Endothelial cell of hepatic sinusoid (primary cell): ENCODE data around the gene PAM16.

Experiments used
- in situ Hi-C: cut with HindIII; loops from 2 replicates; pipeline ENCODE4 v1.10.0; 2017; ENCODE audit warnings: low sequenced_read_pairs

The PAM16 gene

DNA sequence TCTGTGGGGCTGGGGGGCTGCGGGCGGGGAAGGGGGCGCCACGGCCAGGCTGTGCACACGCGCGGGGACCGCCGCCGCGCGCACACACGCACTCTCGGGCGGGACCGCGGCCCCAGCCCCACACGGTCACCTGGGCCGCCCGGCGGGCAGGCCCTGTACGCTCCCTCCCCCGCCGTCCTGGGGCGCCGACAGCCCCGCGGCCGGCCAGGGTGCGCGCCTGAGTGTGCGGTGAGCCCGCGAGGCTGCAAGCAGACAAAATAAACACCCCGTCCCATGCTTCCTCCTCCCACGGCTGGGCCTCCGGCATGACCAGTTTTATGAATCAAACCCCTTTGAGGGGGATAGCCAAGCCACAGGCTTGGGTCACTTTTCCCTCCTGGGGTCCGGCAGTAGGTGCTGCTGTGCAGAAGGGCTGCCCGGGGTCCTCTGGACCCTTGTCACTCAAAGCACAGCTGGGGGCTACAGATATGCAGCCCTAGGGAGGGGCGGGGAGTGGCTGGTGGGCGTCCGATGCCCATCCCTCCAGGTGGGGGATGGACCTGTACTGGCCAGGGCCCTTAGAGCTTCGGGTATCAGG lies 21.0 kb upstream of the PAM16 start:
- in situ Hi-C loops, result loop anchor here (5.0 kb wide), 1 partner anchor 75 kb away; no protein-coding TSS in a partner anchor

GRCh38 chr16:4371357-4372000 lies 20.4 kb upstream of the PAM16 start, which contains the start of gene VASN:
Gene VASN (plus strand): TSS chr16:4371848. CDS start chr16:4380878, 9,030 bp downstream.
- in situ Hi-C loops, result loop anchor here (5.0 kb wide), 1 partner anchor 74 kb away; no protein-coding TSS in a partner anchor

DNA sequence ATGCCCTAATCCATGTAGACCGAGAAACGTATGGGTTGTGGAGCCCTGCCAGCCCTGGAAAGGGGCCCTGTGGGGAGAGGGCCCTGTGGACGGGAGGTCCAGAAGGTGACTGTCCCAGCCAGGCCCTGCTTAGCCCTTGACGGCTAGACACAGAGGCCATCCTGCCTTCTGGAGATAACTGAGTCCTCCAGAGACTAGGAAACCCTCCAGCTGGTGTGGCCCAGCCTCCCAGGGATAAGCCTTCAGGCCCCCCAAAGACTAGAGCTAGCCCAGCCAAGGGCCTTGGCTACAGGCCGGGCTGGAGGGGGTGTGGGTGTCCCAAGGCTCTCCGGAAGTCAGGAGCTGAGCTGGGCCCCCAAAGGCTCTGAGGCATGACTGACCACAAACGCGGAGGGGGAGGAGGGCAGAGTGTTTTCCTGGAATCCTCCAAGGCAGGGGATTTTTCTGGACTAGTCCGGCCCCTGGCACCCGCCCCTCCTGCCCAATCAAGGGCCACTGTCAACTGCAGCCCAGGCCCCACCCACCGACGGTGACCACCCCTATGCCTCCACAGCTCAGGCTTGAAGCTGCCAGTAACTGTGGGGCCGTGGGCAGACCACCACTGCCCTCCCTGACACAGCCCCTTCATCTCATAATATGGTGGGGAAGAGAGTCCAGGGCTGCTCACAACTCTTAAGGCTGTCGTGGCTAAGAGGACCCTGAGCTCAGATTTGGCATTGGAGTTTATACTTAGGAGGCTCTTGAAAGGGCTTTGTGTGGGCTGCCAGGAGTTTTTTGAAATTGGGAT lies 19.6 kb upstream of the PAM16 start:
- in situ Hi-C loops, result loop anchor here (5.0 kb wide), 1 partner anchor 73 kb away; no protein-coding TSS in a partner anchor

DNA sequence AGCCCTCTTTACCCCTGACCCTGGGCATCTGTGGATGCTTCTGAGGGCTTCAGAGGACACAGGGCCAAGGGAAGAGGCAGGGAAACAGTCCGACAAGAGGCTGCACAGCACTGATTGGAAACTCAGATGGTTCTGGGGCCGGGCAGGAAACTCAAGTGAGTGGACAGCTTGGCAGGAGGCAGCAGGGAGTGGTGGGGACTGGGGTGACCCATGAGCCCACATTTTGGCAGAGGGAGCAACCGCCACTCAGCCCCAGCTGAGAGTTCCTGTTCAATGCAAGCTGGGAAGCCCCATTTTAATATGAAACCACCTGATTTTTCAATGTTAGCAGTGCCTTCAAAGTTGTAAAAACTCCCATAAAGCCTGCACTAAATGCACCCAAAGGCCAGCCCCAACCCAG lies 19.0 kb upstream of the PAM16 start:
- in situ Hi-C loops, result loop anchor here (5.0 kb wide), 1 partner anchor 73 kb away; no protein-coding TSS in a partner anchor

GRCh38 chr16:4369007-4369733 lies 18.0 kb upstream of the PAM16 start:
- in situ Hi-C loops, result no loop called here

DNA sequence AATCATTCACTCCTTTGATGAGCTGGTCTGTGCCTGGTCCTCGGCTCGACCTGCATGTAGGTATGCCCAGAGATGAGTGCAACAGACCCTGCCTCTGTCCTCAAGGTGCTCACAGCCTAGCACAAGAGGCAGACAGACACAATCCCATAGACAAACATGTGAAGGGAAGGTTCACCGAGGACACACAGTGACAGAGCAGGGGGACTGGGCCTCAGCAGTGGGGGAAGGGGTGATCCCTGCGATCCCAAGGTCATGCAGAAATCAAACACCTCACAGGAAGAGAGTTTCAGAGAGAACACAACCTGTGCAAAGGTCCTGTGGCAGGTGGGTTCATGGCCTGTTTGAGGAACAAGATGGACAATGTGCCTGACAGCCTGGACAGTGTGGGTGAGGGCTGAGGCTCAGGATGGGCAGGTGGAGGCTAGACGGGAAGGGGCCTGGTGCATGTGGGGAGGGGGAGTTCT lies 16.3 kb upstream of the PAM16 start:
- in situ Hi-C loops, result no loop called here

GRCh38 chr16:4366016-4366415 lies 14.9 kb upstream of the PAM16 start:
- in situ Hi-C loops, result no loop called here

- in situ Hi-C loops, result no loop called here
Observed at GRCh38 chr16:4365615-4366014, 14.5 kb upstream of the PAM16 start.

DNA sequence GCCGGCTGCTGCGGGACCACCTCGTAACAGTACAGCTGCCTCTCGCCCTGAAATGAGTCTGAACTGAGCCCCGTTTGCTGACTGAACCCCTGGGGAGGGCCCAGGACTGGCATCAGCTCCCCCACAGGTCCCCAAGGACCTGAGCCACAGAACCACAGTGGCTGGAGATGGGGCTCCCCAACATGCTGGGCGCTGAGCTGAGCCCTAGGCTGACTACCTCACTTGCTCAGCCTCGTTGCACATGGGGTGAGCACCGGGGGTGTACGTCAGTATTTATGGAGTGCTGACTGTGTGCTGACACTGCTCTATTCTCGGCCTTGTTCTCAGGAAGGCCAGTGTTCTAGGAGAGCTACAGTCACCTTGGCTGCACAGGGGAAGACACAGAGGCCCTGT lies 13.9 kb upstream of the PAM16 start:
- in situ Hi-C loops, result no loop called here

DNA sequence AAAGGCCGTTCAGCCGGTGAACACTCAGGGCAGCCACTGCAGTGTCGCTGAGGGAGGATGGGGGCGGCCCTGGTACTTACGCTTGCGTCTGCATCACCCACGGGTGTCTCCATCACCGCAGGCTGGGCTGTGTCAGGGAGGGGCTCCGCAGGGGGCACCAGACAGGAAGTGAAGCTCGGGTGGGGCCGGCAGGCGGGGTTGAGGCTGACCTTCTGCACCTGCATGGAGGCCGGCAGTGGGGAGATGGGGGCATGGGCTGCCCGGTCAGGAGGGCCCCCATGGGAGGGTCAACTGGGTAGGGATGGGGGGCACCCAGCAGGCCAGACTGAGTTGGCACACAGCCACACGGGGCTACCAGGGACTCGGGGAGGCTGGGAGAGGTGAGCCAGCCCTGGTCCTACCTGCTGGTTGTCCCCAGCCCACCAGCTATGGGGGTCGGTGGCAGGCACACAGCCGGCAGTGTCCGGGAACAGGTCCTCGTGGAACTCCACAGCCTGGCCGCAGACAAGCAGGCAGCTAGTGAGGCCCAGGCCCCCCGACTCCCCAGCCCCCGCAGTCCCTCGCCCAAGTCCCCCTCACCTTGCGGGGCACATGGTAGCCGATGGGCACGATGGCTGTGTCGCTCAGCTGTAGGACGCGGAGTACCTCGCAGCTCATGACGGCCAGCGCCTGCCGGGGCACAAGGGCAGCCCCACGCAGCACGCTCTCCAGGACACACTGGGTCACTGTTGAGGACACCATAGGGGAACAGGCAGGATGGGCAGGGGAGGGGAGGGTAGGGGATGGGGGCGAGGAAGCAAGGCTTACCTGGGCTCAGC lies 13.3 kb upstream of the PAM16 start:
- in situ Hi-C loops, result no loop called here

DNA sequence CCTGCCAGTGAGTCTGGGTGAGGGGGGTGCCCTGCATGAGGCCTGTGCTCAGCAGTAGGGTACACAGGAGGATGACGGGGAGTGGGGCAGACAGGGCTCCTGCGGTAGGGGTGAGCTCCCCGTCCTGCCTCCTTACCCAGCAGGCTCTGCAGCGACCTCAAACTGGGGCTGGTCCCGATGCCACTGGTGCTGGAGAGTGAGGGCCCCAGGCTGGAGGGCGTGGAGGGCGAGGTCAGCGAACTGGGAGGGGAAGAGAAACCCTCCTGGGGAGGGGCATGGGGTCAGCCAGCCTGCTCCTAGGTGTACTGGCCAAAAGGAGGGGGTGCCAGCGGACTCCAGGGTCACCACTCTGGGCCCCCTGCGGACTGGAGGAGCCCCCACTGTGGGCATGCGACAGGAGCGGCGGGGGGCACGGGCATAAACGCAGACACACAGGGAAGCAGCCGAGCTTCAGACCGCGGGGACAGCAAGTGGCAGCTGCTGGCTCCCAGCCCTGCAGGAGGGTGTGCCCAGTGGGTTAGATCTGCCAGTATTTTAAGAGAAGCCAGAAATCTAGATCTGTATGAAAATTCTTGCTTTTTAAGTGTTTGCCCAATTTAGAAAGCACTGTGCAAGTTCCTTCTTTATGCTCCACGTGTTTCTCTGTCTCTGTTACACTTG lies 11.5 kb upstream of the PAM16 start:
- in situ Hi-C loops, result no loop called here

GRCh38 chr16:4361944-4362311 lies 10.8 kb upstream of the PAM16 start:
- in situ Hi-C loops, result no loop called here

GRCh38 chr16:4361033-4361943 lies 10.2 kb upstream of the PAM16 start:
- in situ Hi-C loops, result no loop called here

DNA sequence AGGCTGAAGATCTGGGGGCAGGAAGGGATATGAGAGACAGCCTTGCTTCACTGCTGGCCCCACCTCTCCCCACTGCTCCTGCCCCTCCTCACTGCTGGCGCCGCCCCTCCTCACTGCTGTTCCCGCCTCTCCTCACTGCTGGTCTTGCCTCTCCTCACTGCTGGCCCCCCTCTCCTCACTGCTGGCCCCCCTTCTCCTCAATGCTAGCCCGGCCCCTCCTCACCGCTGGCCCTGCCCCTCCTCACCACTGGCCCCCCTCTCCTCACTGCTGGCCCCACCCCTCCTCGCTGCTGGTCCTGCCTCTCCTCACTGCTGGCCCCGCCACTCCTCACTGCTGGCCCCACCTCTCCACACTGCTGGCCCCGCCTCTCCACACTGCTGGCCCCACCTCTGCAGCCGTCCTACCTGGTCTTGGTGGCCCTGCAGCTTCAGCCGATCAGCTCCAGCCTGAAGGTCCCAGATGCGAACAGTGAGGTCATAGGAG lies 9.5 kb upstream of the PAM16 start:
- in situ Hi-C loops, result no loop called here

GRCh38 chr16:4359914-4360313 lies 8.8 kb upstream of the PAM16 start:
- in situ Hi-C loops, result no loop called here

DNA sequence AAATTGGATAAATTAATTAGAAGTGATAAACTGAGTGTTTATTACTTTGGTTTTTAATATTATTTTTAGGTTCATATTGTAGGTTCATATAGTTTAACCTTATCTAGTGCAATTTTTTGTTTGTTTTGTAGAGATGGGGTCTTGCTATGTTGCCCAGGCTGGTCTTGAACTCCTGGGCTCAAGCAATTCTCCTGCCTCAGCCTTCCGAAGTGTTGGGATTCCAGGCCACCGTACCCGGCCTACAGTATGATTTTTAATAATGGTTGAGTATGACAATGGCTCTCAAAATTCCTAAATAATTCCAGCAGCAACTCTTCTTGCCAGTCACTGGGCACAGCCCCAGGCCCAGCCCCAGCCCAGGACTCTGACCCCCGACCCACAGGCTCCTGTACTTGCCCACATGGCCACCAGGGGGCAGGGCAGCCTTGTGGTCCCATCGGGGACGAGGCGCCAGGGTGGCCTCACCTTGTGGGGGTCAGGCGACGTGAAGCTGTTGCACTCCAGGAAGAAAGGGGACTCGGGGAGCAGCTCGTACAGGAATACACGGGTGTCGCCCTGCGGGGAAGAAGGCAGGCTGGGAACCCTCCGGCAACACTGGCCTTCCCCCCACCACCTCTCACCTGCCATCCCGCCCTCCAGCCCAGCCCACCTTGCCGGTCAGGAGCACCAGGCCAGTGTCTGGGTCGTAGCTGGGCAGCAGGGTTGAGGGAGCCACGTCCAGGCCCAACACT lies 7.9 kb upstream of the PAM16 start:
- in situ Hi-C loops, result no loop called here

- in situ Hi-C loops, result no loop called here
Observed at GRCh38 chr16:4358236-4358635, 7.1 kb upstream of the PAM16 start.

DNA sequence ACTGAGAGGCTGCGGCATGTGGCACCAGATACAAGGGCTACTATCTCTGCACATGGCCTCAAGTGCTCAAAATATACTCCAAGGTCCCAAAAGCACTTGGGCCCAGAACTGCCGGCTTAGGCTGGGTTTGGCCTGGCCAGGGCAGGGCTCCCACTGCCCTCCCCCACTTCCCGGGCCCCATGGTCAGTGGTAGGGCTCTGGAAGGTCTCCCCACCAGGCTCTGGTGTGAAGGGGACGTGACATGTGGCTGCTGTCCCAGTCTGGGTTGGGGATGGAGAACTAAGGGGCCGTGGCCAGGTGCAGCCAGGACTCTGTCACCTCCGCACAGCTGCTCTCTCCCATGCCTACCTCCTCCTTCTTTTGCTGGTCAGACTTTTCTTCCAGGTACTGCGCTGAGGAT lies 5.7 kb upstream of the PAM16 start:
- in situ Hi-C loops, result no loop called here
